Measurements from ENCODE around the gene PDHA1.
A peak's percentile ranks its signal among the peaks of the same experiment; 100 is the strongest.

Gene PDHA1

GRCh38 chrX:19343535-19344408 lies at the start of gene PDHA1:
Gene PDHA1 (plus strand): TSS chrX:19343927. CDS start chrX:19344038, 111 bp downstream.
- peak; percentile 96 for DNase-seq

GRCh38 chrX:19303256-19303880 lies 40.4 kb upstream of the PDHA1 start:
- no peak for DNase-seq

- no peak for DNase-seq
These were observed 17.2 kb upstream of the PDHA1 start for GRCh38 chrX:19326567-19326966.

GRCh38 chrX:19331831-19332230 lies 11.9 kb upstream of the PDHA1 start:
- no peak for DNase-seq

- no peak for DNase-seq
These were observed 10.7 kb upstream of the PDHA1 start for GRCh38 chrX:19332983-19333382.

- DNase-seq, result peak; percentile 67
These were observed 8.6 kb upstream of the PDHA1 start for GRCh38 chrX:19334945-19335626.

- peak; percentile 46 for DNase-seq
These were observed 1.3 kb upstream of the PDHA1 start for GRCh38 chrX:19342331-19342906.

- DNase-seq, result no peak
These were observed 617 bp upstream of the PDHA1 start for GRCh38 chrX:19343085-19343534.

GRCh38 chrX:19344661-19345060 lies 934 bp downstream of the PDHA1 start:
- peak; percentile 28 for DNase-seq

GRCh38 chrX:19347916-19348315 lies 4.2 kb downstream of the PDHA1 start:
- DNase-seq, result no peak

GRCh38 chrX:19349264-19349663 lies 5.5 kb downstream of the PDHA1 start:
- no peak for DNase-seq

GRCh38 chrX:19350941-19351384 lies 7.2 kb downstream of the PDHA1 start:
- DNase-seq, result no peak

GRCh38 chrX:19354625-19355024 lies 10.9 kb downstream of the PDHA1 start:
- no peak for DNase-seq

- DNase-seq, result no peak
These were observed 14.8 kb downstream of the PDHA1 start for GRCh38 chrX:19358521-19358920.

GRCh38 chrX:19360903-19361302 lies 17.2 kb downstream of the PDHA1 start:
- DNase-seq, result no peak

- DNase-seq, result no peak
These were observed 18.0 kb downstream of the PDHA1 start for GRCh38 chrX:19361701-19362100.

- no peak for DNase-seq
These were observed 24.8 kb downstream of the PDHA1 start for GRCh38 chrX:19368576-19368975.

- DNase-seq, result no peak
These were observed 26.3 kb downstream of the PDHA1 start for GRCh38 chrX:19370061-19370460.

- DNase-seq, result peak; percentile 72
These were observed 28.4 kb downstream of the PDHA1 start for GRCh38 chrX:19372170-19372546.

- no peak for DNase-seq
These were observed 29.0 kb downstream of the PDHA1 start for GRCh38 chrX:19372547-19373331.

GRCh38 chrX:19373351-19373891 lies 29.7 kb downstream of the PDHA1 start:
- no peak for DNase-seq

GRCh38 chrX:19375546-19375945 lies 31.8 kb downstream of the PDHA1 start:
- no peak for DNase-seq
